H1 (cell line): ENCODE measurements around the gene NUDT3. TPM values are rescaled to one million over a fixed set of nuclear protein-coding genes. Genes with fewer than 3 reads are reported as not detected.

Experiments
- BACH1 ChIP-seq: IDR thresholded peaks from 2 replicates; pipeline ENCODE4 v1.6.1; 2012; ENCODE audit warnings: low read length, improper control_type of control experiment
- BCL11A ChIP-seq, 2 experiments: IDR thresholded peaks; one replicate each; pipeline ENCODE4 v1.6.1; 2011; ENCODE audit warnings: low read depth in 2 of 2, low read length in 2 of 2, mild to moderate bottlenecking in 2 of 2
- CHD1 ChIP-seq: IDR thresholded peaks from 2 replicates; pipeline ENCODE4 v1.6.1; 2012; ENCODE audit warnings: low read depth, low read length, improper control_type of control experiment
- CREB1 ChIP-seq: IDR thresholded peaks from 2 replicates; pipeline ENCODE4 v1.6.1; 2012; ENCODE audit warnings: inconsistent platforms
- GABPA ChIP-seq: IDR thresholded peaks from 2 replicates; pipeline ENCODE4 v1.6.1; 2011; ENCODE audit warnings: mild to moderate bottlenecking, low read length, moderate library complexity, borderline replicate concordance; ENCODE audit not compliant: insufficient read depth
- HDAC2 ChIP-seq, 2 experiments: fragments of 300-600 bp in 1 of 2; sonication (generic) in 1 of 2; IDR thresholded peaks; 2 replicates each; pipeline ENCODE4 v1.6.1; 2011 to 2012; ENCODE audit warnings: low read depth in 2 of 2, low read length in 2 of 2, mild to moderate bottlenecking in 2 of 2, moderate library complexity in 2 of 2, borderline replicate concordance in 1 of 2, inconsistent platforms in 1 of 2
- SP4 ChIP-seq: IDR thresholded peaks from 2 replicates; pipeline ENCODE4 v1.6.1; 2012; ENCODE audit warnings: low read length, inconsistent platforms
- polyA plus RNA-seq, 7 experiments: library from polyadenylated mRNA; depleted of rRNA in 3 of 7; stranded (reverse) in 5 of 7; unstranded in 2 of 7; fragments of >200 nt in 5 of 7; fragments of 200-250 nt in 2 of 7; gene quantifications; 1 replicate in 5 of 7; 2 replicates in 1 of 7; 4 replicates in 1 of 7; pipeline versions ENCODE4 v1.2.1 to v1.2.3, GENCODE V29; 2011 to 2013; ENCODE audit warnings: missing spikeins in 2 of 7, mixed read lengths in 2 of 7
- total RNA-seq: library from RNA; stranded (reverse); fragmentation: NEBNext Ultra II Directional; extraction: Animal tissue kit (Norgen Biotek cat#: 25700); gene quantifications from 2 replicates; pipeline ENCODE4 v1.2.1, GENCODE V29; 2021
- TF ChIP-seq, protein P1 (sequence below): fragments of 300-600 bp; sonication (generic); IDR thresholded peaks from 2 replicates; pipeline ENCODE4 v1.7.1; 2012; ENCODE audit warnings: low read length, moderate library complexity, mild to moderate bottlenecking, inconsistent platforms; ENCODE audit not compliant: insufficient replicate concordance
- TF ChIP-seq, protein P2 (sequence below): IDR thresholded peaks from 2 replicates; pipeline ENCODE4 v1.6.1; 2011; ENCODE audit warnings: low read length, improper control_type of control experiment

NUDT3 gene
- total and polyA plus RNA-seq, 2 of the 8 experiments (the other 6 are each of a cell fraction or from before 2014, with no cell fraction given) = 14.1 to 36.9 TPM

DNA sequence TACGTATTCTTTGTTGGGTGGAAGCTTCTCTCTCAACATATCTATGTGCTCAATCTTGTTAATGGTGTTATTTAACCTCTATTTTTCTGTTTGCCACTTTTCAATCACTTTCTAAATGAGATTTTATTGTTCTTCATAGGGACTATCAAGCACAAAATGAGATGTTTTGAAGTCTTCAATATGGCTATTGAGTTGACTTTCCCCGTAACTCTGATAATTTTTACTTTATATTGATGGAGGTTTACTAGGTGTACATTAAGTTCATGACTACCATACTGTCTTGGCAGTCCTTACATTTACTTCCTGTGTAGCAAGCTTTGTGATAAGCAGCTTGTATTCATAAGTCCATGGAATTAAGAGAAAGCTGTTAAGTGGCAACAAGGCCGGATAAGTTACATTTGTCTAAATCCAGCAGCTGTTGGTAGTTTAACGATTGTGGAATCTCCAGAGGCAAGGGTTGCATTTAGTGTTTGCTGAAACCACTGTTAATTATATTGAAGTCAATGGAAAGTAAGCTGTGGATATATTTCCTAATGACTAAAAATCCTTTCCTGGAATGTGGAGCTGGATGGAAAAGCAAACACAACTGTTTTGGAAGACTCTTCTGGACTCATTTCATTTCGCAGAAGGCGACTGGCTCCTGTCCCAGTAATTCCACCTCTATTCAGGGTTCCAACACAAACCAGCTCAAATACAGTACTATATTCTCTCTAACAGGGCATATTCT is 86.3 kb downstream of the NUDT3 start (continued):
- TF ChIP-seq, protein P1, sequence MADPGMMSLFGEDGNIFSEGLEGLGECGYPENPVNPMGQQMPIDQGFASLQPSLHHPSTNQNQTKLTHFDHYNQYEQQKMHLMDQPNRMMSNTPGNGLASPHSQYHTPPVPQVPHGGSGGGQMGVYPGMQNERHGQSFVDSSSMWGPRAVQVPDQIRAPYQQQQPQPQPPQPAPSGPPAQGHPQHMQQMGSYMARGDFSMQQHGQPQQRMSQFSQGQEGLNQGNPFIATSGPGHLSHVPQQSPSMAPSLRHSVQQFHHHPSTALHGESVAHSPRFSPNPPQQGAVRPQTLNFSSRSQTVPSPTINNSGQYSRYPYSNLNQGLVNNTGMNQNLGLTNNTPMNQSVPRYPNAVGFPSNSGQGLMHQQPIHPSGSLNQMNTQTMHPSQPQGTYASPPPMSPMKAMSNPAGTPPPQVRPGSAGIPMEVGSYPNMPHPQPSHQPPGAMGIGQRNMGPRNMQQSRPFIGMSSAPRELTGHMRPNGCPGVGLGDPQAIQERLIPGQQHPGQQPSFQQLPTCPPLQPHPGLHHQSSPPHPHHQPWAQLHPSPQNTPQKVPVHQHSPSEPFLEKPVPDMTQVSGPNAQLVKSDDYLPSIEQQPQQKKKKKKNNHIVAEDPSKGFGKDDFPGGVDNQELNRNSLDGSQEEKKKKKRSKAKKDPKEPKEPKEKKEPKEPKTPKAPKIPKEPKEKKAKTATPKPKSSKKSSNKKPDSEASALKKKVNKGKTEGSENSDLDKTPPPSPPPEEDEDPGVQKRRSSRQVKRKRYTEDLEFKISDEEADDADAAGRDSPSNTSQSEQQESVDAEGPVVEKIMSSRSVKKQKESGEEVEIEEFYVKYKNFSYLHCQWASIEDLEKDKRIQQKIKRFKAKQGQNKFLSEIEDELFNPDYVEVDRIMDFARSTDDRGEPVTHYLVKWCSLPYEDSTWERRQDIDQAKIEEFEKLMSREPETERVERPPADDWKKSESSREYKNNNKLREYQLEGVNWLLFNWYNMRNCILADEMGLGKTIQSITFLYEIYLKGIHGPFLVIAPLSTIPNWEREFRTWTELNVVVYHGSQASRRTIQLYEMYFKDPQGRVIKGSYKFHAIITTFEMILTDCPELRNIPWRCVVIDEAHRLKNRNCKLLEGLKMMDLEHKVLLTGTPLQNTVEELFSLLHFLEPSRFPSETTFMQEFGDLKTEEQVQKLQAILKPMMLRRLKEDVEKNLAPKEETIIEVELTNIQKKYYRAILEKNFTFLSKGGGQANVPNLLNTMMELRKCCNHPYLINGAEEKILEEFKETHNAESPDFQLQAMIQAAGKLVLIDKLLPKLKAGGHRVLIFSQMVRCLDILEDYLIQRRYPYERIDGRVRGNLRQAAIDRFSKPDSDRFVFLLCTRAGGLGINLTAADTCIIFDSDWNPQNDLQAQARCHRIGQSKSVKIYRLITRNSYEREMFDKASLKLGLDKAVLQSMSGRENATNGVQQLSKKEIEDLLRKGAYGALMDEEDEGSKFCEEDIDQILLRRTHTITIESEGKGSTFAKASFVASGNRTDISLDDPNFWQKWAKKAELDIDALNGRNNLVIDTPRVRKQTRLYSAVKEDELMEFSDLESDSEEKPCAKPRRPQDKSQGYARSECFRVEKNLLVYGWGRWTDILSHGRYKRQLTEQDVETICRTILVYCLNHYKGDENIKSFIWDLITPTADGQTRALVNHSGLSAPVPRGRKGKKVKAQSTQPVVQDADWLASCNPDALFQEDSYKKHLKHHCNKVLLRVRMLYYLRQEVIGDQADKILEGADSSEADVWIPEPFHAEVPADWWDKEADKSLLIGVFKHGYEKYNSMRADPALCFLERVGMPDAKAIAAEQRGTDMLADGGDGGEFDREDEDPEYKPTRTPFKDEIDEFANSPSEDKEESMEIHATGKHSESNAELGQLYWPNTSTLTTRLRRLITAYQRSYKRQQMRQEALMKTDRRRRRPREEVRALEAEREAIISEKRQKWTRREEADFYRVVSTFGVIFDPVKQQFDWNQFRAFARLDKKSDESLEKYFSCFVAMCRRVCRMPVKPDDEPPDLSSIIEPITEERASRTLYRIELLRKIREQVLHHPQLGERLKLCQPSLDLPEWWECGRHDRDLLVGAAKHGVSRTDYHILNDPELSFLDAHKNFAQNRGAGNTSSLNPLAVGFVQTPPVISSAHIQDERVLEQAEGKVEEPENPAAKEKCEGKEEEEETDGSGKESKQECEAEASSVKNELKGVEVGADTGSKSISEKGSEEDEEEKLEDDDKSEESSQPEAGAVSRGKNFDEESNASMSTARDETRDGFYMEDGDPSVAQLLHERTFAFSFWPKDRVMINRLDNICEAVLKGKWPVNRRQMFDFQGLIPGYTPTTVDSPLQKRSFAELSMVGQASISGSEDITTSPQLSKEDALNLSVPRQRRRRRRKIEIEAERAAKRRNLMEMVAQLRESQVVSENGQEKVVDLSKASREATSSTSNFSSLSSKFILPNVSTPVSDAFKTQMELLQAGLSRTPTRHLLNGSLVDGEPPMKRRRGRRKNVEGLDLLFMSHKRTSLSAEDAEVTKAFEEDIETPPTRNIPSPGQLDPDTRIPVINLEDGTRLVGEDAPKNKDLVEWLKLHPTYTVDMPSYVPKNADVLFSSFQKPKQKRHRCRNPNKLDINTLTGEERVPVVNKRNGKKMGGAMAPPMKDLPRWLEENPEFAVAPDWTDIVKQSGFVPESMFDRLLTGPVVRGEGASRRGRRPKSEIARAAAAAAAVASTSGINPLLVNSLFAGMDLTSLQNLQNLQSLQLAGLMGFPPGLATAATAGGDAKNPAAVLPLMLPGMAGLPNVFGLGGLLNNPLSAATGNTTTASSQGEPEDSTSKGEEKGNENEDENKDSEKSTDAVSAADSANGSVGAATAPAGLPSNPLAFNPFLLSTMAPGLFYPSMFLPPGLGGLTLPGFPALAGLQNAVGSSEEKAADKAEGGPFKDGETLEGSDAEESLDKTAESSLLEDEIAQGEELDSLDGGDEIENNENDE = no peak
- TF ChIP-seq CHD1 = no peak
- TF ChIP-seq HDAC2 (IDR thresholded peaks at IDR 0.05; ENCODE audit: borderline replicate concordance in 1 of 2, low read depth in 2 of 2, low read length in 2 of 2) = no peak
- TF ChIP-seq, protein P2, sequence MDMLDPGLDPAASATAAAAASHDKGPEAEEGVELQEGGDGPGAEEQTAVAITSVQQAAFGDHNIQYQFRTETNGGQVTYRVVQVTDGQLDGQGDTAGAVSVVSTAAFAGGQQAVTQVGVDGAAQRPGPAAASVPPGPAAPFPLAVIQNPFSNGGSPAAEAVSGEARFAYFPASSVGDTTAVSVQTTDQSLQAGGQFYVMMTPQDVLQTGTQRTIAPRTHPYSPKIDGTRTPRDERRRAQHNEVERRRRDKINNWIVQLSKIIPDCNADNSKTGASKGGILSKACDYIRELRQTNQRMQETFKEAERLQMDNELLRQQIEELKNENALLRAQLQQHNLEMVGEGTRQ = no peak
- TF ChIP-seq CREB1 = no peak
- TF ChIP-seq BACH1 = no peak
- no peak for TF ChIP-seq BCL11A (IDR thresholded peaks at IDR 0.05; ENCODE audit: low read depth in 2 of 2, low read length in 2 of 2)
- no peak for TF ChIP-seq GABPA
- TF ChIP-seq SP4 = no peak
